ENCODE data around the gene RPL3. TPM values are rescaled to one million over a fixed set of nuclear protein-coding genes. Genes with fewer than 3 reads are reported as not detected.

RPL3 gene
- total and polyA plus RNA-seq, 4 donors: 1,197 to 1,853 (median 1,626) TPM

DNA sequence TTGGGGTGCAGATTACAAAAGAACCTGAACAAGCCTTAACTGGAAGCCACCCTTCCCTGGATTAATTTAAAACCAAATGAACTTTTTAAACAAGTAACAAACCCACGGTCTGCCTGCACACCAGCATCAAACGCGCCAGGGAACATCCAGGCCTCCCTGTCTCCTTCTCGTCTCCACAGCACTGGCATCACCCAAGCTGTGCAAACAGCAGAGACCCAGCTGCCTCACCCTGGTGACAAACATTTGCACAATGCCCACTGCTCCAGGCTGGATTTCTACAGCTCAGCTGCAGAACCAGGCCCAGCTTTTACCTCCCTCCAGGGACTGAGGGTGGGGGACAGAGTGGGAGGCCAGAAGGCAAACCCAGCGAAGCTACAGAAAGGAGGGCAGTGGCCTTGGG lies 7.0 kb downstream of the RPL3 start:
- DNase-seq (ENCODE audit: low read depth in 4 of 6, low spot score in 6 of 6): no peak
- H3K9me3 ChIP-seq (ENCODE audit: control insufficient read depth, insufficient read depth, low read length): no peaks in the 10 kb centered on the region
- H3K4me1 ChIP-seq (ENCODE audit: control insufficient read depth, insufficient read depth, low read length): peaks cover 47% of the 10 kb centered on the region
- no peaks in the 10 kb centered on the region for H3K27me3 ChIP-seq (ENCODE audit: control insufficient read depth, insufficient read depth, low read length)
- H3K36me3 ChIP-seq (ENCODE audit: control insufficient read depth, insufficient read depth, low read length): peaks cover 85% of the 10 kb centered on the region
- WGBS (ENCODE audit: insufficient coverage): 88% methylated on average over 4 of the region's 5 CpGs
- H3K27ac ChIP-seq (ENCODE audit: low read depth, low read length): no peak overlapping the region
- no peak overlapping the region for H3K4me3 ChIP-seq (ENCODE audit: low read depth, low read length)

GRCh38 chr22:39311592-39312400 lies 7.6 kb downstream of the RPL3 start:
- Histone ChIP-seq H3K9me3 (ENCODE audit: control insufficient read depth, insufficient read depth, low read length) (no peaks in the 10 kb centered on the region), H3K27ac (ENCODE audit: low read depth, low read length) (no peak overlapping the region), H3K36me3 (ENCODE audit: control insufficient read depth, insufficient read depth, low read length) (peaks cover 84% of the 10 kb centered on the region), H3K27me3 (ENCODE audit: control insufficient read depth, insufficient read depth, low read length) (no peaks in the 10 kb centered on the region), H3K4me1 (ENCODE audit: control insufficient read depth, insufficient read depth, low read length) (peaks cover 41% of the 10 kb centered on the region), H3K4me3 (ENCODE audit: low read depth, low read length) (no peak overlapping the region)
- 90% methylated on average over 19 of the region's 19 CpGs for WGBS (ENCODE audit: insufficient coverage)
- no peak for DNase-seq (ENCODE audit: low read depth in 4 of 6, low spot score in 6 of 6)

DNA sequence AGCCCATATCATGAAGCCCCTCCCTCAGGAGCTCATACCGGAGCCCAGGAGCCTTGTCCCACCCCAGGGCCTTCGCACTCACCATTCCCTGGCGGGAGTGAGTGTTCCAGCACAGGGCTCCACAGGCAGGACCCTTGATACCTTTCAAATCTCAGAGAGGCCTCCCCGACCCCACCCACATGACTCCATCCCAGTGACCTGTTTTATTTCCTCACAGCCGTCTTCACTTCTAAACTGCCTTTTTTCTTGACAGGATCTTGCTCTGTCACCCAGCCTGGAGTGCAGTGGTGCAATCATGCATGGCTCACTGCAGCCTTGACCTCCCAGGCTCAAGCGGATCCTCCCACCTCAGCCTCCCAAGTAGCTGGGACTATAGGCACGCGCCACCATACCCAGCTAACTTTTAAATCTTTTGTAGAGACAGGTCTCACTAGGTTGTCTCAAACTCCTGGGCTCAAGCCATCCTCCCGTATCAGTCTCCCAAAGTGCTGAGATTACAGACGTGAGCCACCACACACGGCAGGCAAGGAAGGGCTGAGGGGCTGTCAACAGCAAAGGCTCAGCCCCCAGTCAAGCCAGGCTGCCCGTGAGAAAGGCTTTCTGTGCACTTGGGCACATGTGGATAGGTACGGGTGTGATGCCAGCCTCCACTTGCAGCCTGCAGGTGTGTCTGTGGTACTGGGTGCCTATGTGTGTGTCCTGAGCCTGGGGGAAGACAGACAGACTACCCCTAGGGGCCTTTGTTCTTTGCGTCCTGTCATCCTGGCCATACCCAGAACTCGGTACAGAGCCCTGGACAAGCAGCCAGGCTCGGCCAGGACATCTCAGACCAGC lies 9.3 kb downstream of the RPL3 start:
- no peak overlapping the region for H3K27ac ChIP-seq (ENCODE audit: low read depth, low read length)
- 72% methylated on average over 15 of the region's 16 CpGs for WGBS (ENCODE audit: insufficient coverage)
- no peak overlapping the region for H3K4me3 ChIP-seq (ENCODE audit: low read depth, low read length)
- no peaks in the 10 kb centered on the region for H3K27me3 ChIP-seq (ENCODE audit: control insufficient read depth, insufficient read depth, low read length)
- no peaks in the 10 kb centered on the region for H3K9me3 ChIP-seq (ENCODE audit: control insufficient read depth, insufficient read depth, low read length)
- H3K36me3 ChIP-seq (ENCODE audit: control insufficient read depth, insufficient read depth, low read length): peaks cover 69% of the 10 kb centered on the region
- H3K4me1 ChIP-seq (ENCODE audit: control insufficient read depth, insufficient read depth, low read length): peaks cover 25% of the 10 kb centered on the region
- DNase-seq (ENCODE audit: low read depth in 4 of 6, low spot score in 6 of 6): no peak

GRCh38 chr22:39309364-39309861 lies 10.0 kb downstream of the RPL3 start:
- no peaks in the 10 kb centered on the region for H3K27me3 ChIP-seq (ENCODE audit: control insufficient read depth, insufficient read depth, low read length)
- H3K27ac ChIP-seq (ENCODE audit: low read depth, low read length): peak overlapping the region; percentile 7
- H3K36me3 ChIP-seq (ENCODE audit: control insufficient read depth, insufficient read depth, low read length): peaks cover 62% of the 10 kb centered on the region
- peaks cover 23% of the 10 kb centered on the region for H3K4me1 ChIP-seq (ENCODE audit: control insufficient read depth, insufficient read depth, low read length)
- 35% methylated on average over 16 of the region's 18 CpGs for WGBS (ENCODE audit: insufficient coverage)
- no peaks in the 10 kb centered on the region for H3K9me3 ChIP-seq (ENCODE audit: control insufficient read depth, insufficient read depth, low read length)
- DNase-seq (ENCODE audit: low read depth in 4 of 6, low spot score in 6 of 6): no peak
- no peak overlapping the region for H3K4me3 ChIP-seq (ENCODE audit: low read depth, low read length)

DNA sequence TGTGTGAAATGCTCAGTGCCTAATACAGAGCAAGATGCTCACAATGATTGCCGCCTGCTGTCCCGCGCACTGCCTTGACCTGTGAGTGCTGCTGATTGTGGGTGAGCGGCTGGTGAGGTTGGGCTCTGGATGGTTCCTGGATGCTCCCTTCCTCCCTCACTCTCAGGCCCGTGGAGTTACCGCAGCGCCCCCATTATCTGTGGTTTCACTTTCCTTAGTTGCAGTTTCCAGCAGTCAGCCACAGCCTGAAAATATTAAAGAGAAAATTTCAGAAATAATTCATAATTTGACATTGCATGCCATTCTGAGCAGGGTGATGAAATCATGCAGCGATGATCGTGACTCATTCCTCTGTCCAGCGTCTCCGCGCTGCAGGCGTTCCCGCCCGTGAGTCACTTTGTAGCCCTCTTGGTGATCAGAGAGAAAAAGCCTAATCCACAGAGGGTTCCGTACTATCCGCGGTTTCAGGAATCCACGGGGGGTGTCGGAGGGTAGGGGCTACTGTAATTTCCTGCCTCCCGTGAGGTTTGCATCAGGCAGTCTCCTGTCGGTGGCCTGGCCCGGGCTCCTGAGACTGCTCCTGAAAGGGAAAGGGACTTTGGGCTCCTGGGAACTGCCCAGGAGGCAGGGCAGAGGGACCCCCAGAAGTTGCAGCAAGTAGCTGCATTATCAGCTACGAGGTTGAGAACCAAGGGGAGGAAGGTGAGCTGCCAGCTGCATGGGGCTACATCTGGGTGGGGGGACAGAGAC lies 10.6 kb downstream of the RPL3 start:
- Histone ChIP-seq H3K4me3 (ENCODE audit: low read depth, low read length) (peak overlapping the region; percentile 16), H3K36me3 (ENCODE audit: control insufficient read depth, insufficient read depth, low read length) (peaks cover 56% of the 10 kb centered on the region), H3K27ac (ENCODE audit: low read depth, low read length) (peak overlapping the region; percentile 7), H3K9me3 (ENCODE audit: control insufficient read depth, insufficient read depth, low read length) (no peaks in the 10 kb centered on the region), H3K4me1 (ENCODE audit: control insufficient read depth, insufficient read depth, low read length) (peaks cover 23% of the 10 kb centered on the region), H3K27me3 (ENCODE audit: control insufficient read depth, insufficient read depth, low read length) (no peaks in the 10 kb centered on the region)
- 51% methylated on average over 11 of the region's 24 CpGs for WGBS (ENCODE audit: insufficient coverage)
- DNase-seq (ENCODE audit: low read depth in 4 of 6, low spot score in 6 of 6): peak in 1 of 6 donors; percentile 17

GRCh38 chr22:39306456-39307361 lies 12.7 kb downstream of the RPL3 start:
- no peaks in the 10 kb centered on the region for H3K27me3 ChIP-seq (ENCODE audit: control insufficient read depth, insufficient read depth, low read length)
- H3K36me3 ChIP-seq (ENCODE audit: control insufficient read depth, insufficient read depth, low read length): peaks cover 35% of the 10 kb centered on the region
- no peak overlapping the region for H3K4me3 ChIP-seq (ENCODE audit: low read depth, low read length)
- H3K4me1 ChIP-seq (ENCODE audit: control insufficient read depth, insufficient read depth, low read length): peaks cover 19% of the 10 kb centered on the region
- WGBS (ENCODE audit: insufficient coverage): 77% methylated on average over 13 of the region's 14 CpGs
- no peak for DNase-seq (ENCODE audit: low read depth in 4 of 6, low spot score in 6 of 6)
- H3K9me3 ChIP-seq (ENCODE audit: control insufficient read depth, insufficient read depth, low read length): no peaks in the 10 kb centered on the region
- H3K27ac ChIP-seq (ENCODE audit: low read depth, low read length): peak overlapping the region; percentile 15

DNA sequence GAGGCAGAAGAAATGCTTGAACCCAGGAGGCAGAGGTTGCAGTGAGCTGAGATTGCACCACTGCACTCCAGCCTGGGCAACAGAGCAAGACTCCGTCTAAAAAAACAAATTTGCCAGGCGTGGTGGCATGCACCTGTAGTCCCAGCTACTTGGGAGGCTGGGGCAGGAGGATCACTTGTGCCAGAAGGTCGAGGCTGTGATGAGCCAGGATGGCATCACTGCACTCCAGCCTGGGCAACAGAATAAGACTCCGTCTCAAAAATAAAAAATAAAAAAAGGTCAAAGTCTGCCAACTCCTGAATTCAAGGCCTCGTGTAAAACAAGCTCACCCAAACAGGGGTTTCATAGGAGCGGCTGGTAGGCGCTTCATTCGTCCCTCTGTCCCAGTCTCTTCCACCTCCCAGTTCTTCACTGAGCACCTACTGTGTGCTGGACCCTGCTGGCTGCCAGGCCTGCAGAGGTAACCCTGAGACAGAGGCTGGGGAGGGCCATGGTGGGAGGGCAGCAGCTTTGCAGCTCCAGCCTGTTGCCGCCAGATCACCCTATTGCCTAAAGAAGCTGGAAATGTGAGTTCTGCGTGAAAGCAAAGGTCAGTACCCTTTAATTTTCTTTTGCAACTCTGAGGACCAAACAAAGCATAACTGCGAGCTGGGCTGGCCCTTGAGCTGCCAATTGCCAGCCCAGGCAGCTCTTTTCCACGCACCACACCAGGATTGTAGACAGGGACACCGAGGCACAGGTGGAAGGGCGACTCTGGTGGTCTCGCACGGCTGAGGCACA lies 15.3 kb downstream of the RPL3 start:
- 88% methylated on average over 16 of the region's 16 CpGs for WGBS (ENCODE audit: insufficient coverage)

DNA sequence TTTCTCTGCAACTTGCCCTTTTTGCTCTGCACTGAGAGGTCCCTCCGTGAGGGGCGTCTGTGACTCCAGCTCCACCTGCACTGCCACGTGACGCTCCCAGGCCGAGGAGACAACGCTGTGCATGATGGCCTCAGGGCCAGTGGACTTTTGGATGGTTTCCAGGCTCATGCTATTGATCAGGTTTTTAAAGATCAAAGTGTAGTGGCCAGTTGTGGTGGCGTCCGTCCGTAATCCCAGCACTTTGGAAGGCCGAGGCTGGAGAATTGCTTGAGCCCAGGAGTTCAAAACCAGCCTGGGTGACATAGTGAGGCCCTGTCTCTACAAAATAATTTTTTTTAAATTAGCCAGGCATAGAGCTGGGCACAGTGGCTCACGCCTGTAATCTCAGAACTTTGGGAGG lies 16.1 kb downstream of the RPL3 start:
- Histone ChIP-seq H3K27me3 (ENCODE audit: control insufficient read depth, insufficient read depth, low read length) (no peaks in the 10 kb centered on the region), H3K36me3 (ENCODE audit: control insufficient read depth, insufficient read depth, low read length) (peaks cover 8% of the 10 kb centered on the region), H3K4me3 (ENCODE audit: low read depth, low read length) (no peak overlapping the region), H3K4me1 (ENCODE audit: control insufficient read depth, insufficient read depth, low read length) (peaks cover 26% of the 10 kb centered on the region), H3K9me3 (ENCODE audit: control insufficient read depth, insufficient read depth, low read length) (no peaks in the 10 kb centered on the region), H3K27ac (ENCODE audit: low read depth, low read length) (no peak overlapping the region)
- WGBS (ENCODE audit: insufficient coverage): 77% methylated on average over 11 of the region's 11 CpGs
- DNase-seq (ENCODE audit: low read depth in 4 of 6, low spot score in 6 of 6): no peak

More for the DNA sequence above, 15.3 kb downstream of the RPL3 start:
- Histone ChIP-seq H3K27ac (ENCODE audit: low read depth, low read length) (no peak overlapping the region), H3K4me1 (ENCODE audit: control insufficient read depth, insufficient read depth, low read length) (peaks cover 27% of the 10 kb centered on the region), H3K36me3 (ENCODE audit: control insufficient read depth, insufficient read depth, low read length) (peaks cover 12% of the 10 kb centered on the region), H3K27me3 (ENCODE audit: control insufficient read depth, insufficient read depth, low read length) (no peaks in the 10 kb centered on the region), H3K9me3 (ENCODE audit: control insufficient read depth, insufficient read depth, low read length) (no peaks in the 10 kb centered on the region), H3K4me3 (ENCODE audit: low read depth, low read length) (no peak overlapping the region)
- DNase-seq (ENCODE audit: low read depth in 4 of 6, low spot score in 6 of 6): no peak

All from spinal cord (tissue), 10 donors.